CD14-positive monocyte (primary cell): ENCODE results near the gene CCDC51. TPM values are rescaled to one million over a fixed set of nuclear protein-coding genes. Genes with fewer than 3 reads are reported as not detected.
A peak's percentile ranks its signal among the peaks of the same experiment; 100 is the strongest.
"Not testable (repeated sequence)": the region's sequence is repeated elsewhere in the genome, so short reads cannot be mapped to it uniquely, and the experiment has no call there.

Experiments used
- DNase-seq, 3 donors: peaks; one replicate each; pipeline ENCODE4 v3.0.0-alpha.2; 2011 to 2022
- H2AFZ ChIP-seq: 2 replicates; pipeline ENCODE4 v1.6.0; 2012; ENCODE audit warnings: mild to moderate bottlenecking, low read depth, low read length, inconsistent platforms; ENCODE audit not compliant: insufficient read depth, poor library complexity, severe bottlenecking
- H3K27ac ChIP-seq, 2 donors: 1 replicate in 1 of 2; 2 replicates in 1 of 2; pipeline ENCODE4 v1.5.1; 2012 to 2013; ENCODE audit warnings: low read length in 2 of 2, control low read depth in 1 of 2, inconsistent platforms in 1 of 2, low read depth in 1 of 2, mild to moderate bottlenecking in 1 of 2
- H3K27me3 ChIP-seq, 2 donors: one replicate each; pipeline versions ENCODE4 v1.6.0 to v1.6.1; 2011 to 2013; ENCODE audit warnings: low read length in 2 of 2; ENCODE audit not compliant: control insufficient read depth in 2 of 2, insufficient read depth in 2 of 2
- H3K36me3 ChIP-seq, 2 donors: replicated peaks in 1 of 2; 1 replicate in 1 of 2; 2 replicates in 1 of 2; pipeline versions ENCODE4 v1.5.1 to v1.6.1; 2012 to 2013; ENCODE audit warnings: low read length in 2 of 2, control low read depth in 1 of 2, inconsistent platforms in 1 of 2, mild to moderate bottlenecking in 1 of 2; ENCODE audit not compliant: insufficient read depth in 2 of 2, control insufficient read depth in 1 of 2
- H3K4me1 ChIP-seq, 2 donors: 1 replicate in 1 of 2; 2 replicates in 1 of 2; pipeline versions ENCODE4 v1.5.1 to v1.6.1; 2012 to 2013; ENCODE audit warnings: low read length in 2 of 2, control low read depth in 1 of 2, inconsistent platforms in 1 of 2, mild to moderate bottlenecking in 1 of 2, moderate library complexity in 1 of 2; ENCODE audit not compliant: insufficient read depth in 2 of 2, control insufficient read depth in 1 of 2
- H3K4me2 ChIP-seq: replicated peaks from 2 replicates; pipeline ENCODE3; 2012; ENCODE audit warnings: low read length, moderate library complexity, mild to moderate bottlenecking; ENCODE audit not compliant: poor library complexity, severe bottlenecking; ENCODE audit errors: extremely low read depth
- H3K4me3 ChIP-seq, 3 experiments: fragments of 200-600 bp in 1 of 3; sonication (generic) in 1 of 3; replicated peaks in 1 of 3; 1 replicate in 2 of 3; 2 replicates in 1 of 3; pipeline ENCODE4 v1.5.1; 2011 to 2013; ENCODE audit warnings: low read length in 3 of 3, mild to moderate bottlenecking in 3 of 3, control low read depth in 2 of 3, low read depth in 2 of 3, inconsistent platforms in 1 of 3, moderate library complexity in 1 of 3
- H3K79me2 ChIP-seq: 2 replicates; pipeline ENCODE4 v1.6.0; 2012; ENCODE audit warnings: mild to moderate bottlenecking, control low read depth, inconsistent platforms, low read length, moderate library complexity; ENCODE audit not compliant: insufficient read depth
- H3K9ac ChIP-seq: 2 replicates; pipeline ENCODE4 v1.6.0; 2017; ENCODE audit warnings: low read length, mild to moderate bottlenecking; ENCODE audit not compliant: insufficient read depth, poor library complexity, severe bottlenecking
- H3K9me3 ChIP-seq, 2 donors: replicated peaks in 1 of 2; 1 replicate in 1 of 2; 2 replicates in 1 of 2; pipeline versions ENCODE4 v1.5.1 to v1.6.1; 2012 to 2013; ENCODE audit warnings: low read length in 2 of 2, control low read depth in 1 of 2; ENCODE audit not compliant: control insufficient read depth in 1 of 2, insufficient read depth in 1 of 2
- H4K20me1 ChIP-seq: 2 replicates; pipeline ENCODE4 v1.6.0; 2012; ENCODE audit warnings: mild to moderate bottlenecking, low read length, control low read depth, moderate library complexity; ENCODE audit not compliant: insufficient read depth
- H3K27ac Mint-ChIP-seq, 7 donors: one replicate each; pipeline ENCODE4 v1.8.0; 2020; ENCODE audit warnings: mild to moderate bottlenecking in 7 of 7, mixed read lengths in 7 of 7, moderate library complexity in 6 of 7, inconsistent platforms in 2 of 7
- H3K27me3 Mint-ChIP-seq, 3 donors: one replicate each; pipeline ENCODE4 v1.8.0; 2021 to 2022; ENCODE audit warnings: low read depth in 3 of 3, mild to moderate bottlenecking in 3 of 3, mixed read lengths in 3 of 3, moderate library complexity in 3 of 3, inconsistent platforms in 1 of 3
- H3K36me3 Mint-ChIP-seq, 2 donors: one replicate each; pipeline ENCODE4 v1.8.0; 2020; ENCODE audit warnings: mixed read lengths in 2 of 2, inconsistent platforms in 1 of 2, mild to moderate bottlenecking in 1 of 2
- H3K4me1 Mint-ChIP-seq: one replicate; pipeline ENCODE4 v1.8.0; 2020; ENCODE audit warnings: mild to moderate bottlenecking, mixed read lengths
- H3K4me3 Mint-ChIP-seq, 2 donors: one replicate each; pipeline ENCODE4 v1.8.0; 2020; ENCODE audit warnings: mild to moderate bottlenecking in 2 of 2, mixed read lengths in 2 of 2, moderate library complexity in 1 of 2
- H3K9me3 Mint-ChIP-seq, 7 donors: one replicate each; pipeline ENCODE4 v1.8.0; 2020 to 2022; ENCODE audit warnings: mixed read lengths in 7 of 7, mild to moderate bottlenecking in 6 of 7, moderate library complexity in 6 of 7, inconsistent platforms in 2 of 7
- WGBS: methylation state at CpG from one replicate; pipeline ENCODE4 v1.1.5; 2013; ENCODE audit warnings: missing lambda C conversion rate; ENCODE audit not compliant: insufficient coverage; 5-methylcytosine and 5-hydroxymethylcytosine counted together
- intact Hi-C, 2 donors: fragments of 100-400 bp; cut with micrococcal nuclease; formaldehyde crosslinking; loops; one replicate each; pipeline versions ENCODE4 v1.15.0 to v1.15.1; 2023
- polyA plus RNA-seq, 3 donors: library from polyadenylated mRNA; depleted of rRNA in 1 of 3; unstranded in 2 of 3; stranded (reverse) in 1 of 3; fragments of 300-500 nt in 2 of 3; fragments of >200 nt in 1 of 3; fragmentation: Illumina TruSeq in 2 of 3; gene quantifications; 1 replicate in 2 of 3; 2 replicates in 1 of 3; pipeline ENCODE4 v1.2.3, GENCODE V29; 2012 to 2021
- TF ChIP-seq, protein P1 (sequence below): fragments of 200-600 bp; IDR thresholded peaks from one replicate; pipeline ENCODE4 v1.8.0; 2022; ENCODE audit warnings: antibody characterized with exemption, mild to moderate bottlenecking

The CCDC51 gene
- polyA plus RNA-seq, 3 donors = 3.6 to 5.9 (median 5.4) TPM

DNA sequence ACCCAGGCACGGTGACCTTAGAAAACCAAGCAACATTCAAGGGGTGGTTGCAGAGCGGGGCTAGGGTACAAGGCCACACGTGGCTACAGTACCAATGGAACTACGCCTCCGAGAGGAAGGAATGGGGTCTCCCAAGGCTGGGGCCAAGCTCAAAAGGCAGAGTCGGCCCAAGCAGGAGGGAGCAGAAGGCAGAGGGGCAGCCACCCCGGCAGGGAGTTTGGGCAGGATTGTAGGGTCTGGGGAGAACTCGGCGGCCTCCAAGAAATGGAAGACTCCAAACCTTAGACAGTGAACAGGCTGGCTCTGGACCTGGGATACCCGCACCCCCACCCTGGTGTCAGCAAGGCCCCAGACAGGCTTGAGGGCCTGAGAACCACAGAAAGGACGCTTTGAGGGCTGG is 35.3 kb upstream of the CCDC51 start:
- Histone ChIP-seq H3K4me3 (no peak overlapping the region), H2AFZ (no peak overlapping the region), H3K4me2 (no peak overlapping the region), H3K27me3 (no peaks in the 10 kb centered on the region), H3K27ac (peak overlapping the region in 1 of 2 donors; percentile 41), H4K20me1 (peaks cover 19% of the 10 kb centered on the region), H3K9ac (no peak overlapping the region), H3K9me3 (no peaks in the 10 kb centered on the region), H3K79me2 (peaks cover 31% of the 10 kb centered on the region), H3K36me3 (peaks cover 18 to 50% of the 10 kb centered on the region in 2 donors), H3K4me1 (peaks cover 29 to 36% of the 10 kb centered on the region in 2 donors)
- DNase-seq = no peak
- no peaks in the 10 kb centered on the region for H3K9me3 Mint-ChIP-seq
- intact Hi-C loops = no loop called here
- 93% methylated on average over 9 of the region's 11 CpGs for WGBS
- H3K4me3 Mint-ChIP-seq = no peak overlapping the region
- no peaks in the 10 kb centered on the region for H3K27me3 Mint-ChIP-seq
- H3K36me3 Mint-ChIP-seq = peaks cover 39 to 61% of the 10 kb centered on the region in 2 donors
- TF ChIP-seq, protein P1, sequence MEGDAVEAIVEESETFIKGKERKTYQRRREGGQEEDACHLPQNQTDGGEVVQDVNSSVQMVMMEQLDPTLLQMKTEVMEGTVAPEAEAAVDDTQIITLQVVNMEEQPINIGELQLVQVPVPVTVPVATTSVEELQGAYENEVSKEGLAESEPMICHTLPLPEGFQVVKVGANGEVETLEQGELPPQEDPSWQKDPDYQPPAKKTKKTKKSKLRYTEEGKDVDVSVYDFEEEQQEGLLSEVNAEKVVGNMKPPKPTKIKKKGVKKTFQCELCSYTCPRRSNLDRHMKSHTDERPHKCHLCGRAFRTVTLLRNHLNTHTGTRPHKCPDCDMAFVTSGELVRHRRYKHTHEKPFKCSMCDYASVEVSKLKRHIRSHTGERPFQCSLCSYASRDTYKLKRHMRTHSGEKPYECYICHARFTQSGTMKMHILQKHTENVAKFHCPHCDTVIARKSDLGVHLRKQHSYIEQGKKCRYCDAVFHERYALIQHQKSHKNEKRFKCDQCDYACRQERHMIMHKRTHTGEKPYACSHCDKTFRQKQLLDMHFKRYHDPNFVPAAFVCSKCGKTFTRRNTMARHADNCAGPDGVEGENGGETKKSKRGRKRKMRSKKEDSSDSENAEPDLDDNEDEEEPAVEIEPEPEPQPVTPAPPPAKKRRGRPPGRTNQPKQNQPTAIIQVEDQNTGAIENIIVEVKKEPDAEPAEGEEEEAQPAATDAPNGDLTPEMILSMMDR = no peak
- H3K4me1 Mint-ChIP-seq = peaks cover 31% of the 10 kb centered on the region
- peak overlapping the region in 4 of 7 donors; percentile 47 to 71 (median 62) for H3K27ac Mint-ChIP-seq

DNA sequence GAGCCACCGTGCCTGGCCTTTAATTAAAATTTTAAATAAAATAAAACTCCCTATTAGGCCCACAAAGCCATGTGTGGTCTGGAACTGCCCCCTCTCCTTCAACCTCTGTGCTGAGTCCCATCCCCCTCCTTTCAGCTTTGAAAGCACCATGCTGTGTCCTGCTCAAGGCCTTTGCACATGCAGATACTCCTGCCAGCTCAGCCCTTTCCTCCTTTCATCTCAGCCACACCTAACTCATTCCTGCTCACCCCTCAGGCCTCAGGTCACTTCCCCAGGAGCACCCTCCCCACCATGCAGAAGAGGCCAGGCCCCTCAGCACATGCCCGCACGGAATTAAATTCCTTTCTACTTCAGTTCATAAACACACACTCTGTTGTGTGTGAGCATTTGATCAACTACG is 34.7 kb upstream of the CCDC51 start:
- peaks cover 36% of the 10 kb centered on the region for H3K4me1 Mint-ChIP-seq
- intact Hi-C loops = no loop called here
- DNase-seq = no peak

GRCh38 chr3:48474031-48474430 is 34.1 kb upstream of the CCDC51 start:
- H3K9me3 ChIP-seq, DNase-seq, H3K9ac ChIP-seq, H3K4me2 ChIP-seq, intact Hi-C loops, H2AFZ ChIP-seq, H3K27me3 ChIP-seq, H3K9me3 Mint-ChIP-seq, H3K4me3 Mint-ChIP-seq, H3K27me3 Mint-ChIP-seq, H3K4me3 ChIP-seq: not testable (repeated sequence)
- Mint-ChIP-seq H3K4me1 (peaks cover 37% of the 10 kb centered on the region), H3K36me3 (peaks cover 44 to 63% of the 10 kb centered on the region in 2 donors), H3K27ac (peak overlapping the region in 5 of 7 donors; percentile 65 to 100 (median 95))
- Histone ChIP-seq H3K4me1 (peaks cover 41 to 48% of the 10 kb centered on the region in 2 donors), H3K36me3 (peaks cover 27 to 55% of the 10 kb centered on the region in 2 donors), H3K27ac (peak overlapping the region in 1 of 2 donors; percentile 88), H4K20me1 (peaks cover 17% of the 10 kb centered on the region), H3K79me2 (peaks cover 42% of the 10 kb centered on the region)
- WGBS = 100% methylated on average over 2 of the region's 4 CpGs

More for the DNA sequence above, 34.7 kb upstream of the CCDC51 start:
- no peak overlapping the region for H3K4me2 ChIP-seq
- H3K4me3 ChIP-seq = no peak overlapping the region
- Mint-ChIP-seq H3K4me3 (no peak overlapping the region), H3K36me3 (peaks cover 41 to 61% of the 10 kb centered on the region in 2 donors), H3K9me3 (no peaks in the 10 kb centered on the region), H3K27ac (peak overlapping the region; percentile 9 to 85 (median 69)), H3K27me3 (no peaks in the 10 kb centered on the region)
- no peaks in the 10 kb centered on the region for H3K9me3 ChIP-seq
- TF ChIP-seq, protein P1 = no peak
- H3K79me2 ChIP-seq = peaks cover 36% of the 10 kb centered on the region
- peaks cover 23 to 52% of the 10 kb centered on the region in 2 donors for H3K36me3 ChIP-seq
- peak overlapping the region in 1 of 2 donors; percentile 9 for H3K27ac ChIP-seq
- H3K27me3 ChIP-seq = no peaks in the 10 kb centered on the region
- H3K9ac ChIP-seq = no peak overlapping the region
- H3K4me1 ChIP-seq = peaks cover 35 to 42% of the 10 kb centered on the region in 2 donors
- no peak overlapping the region for H2AFZ ChIP-seq
- peaks cover 19% of the 10 kb centered on the region for H4K20me1 ChIP-seq
- WGBS = 100% methylated on average over 1 of the region's 4 CpGs
